NCI-H1930 (cell line): Measurements from ENCODE around the gene HEYL.
"Not testable (repeated sequence)": the region's sequence is repeated elsewhere in the genome, so short reads cannot be mapped to it uniquely, and the experiment has no call there.

ENCODE experiments used
- DNase-seq, 2 experiments: peaks; one replicate each; lab custom pipeline; 2025; lab: John Stamatoyannopoulos, UW

Gene HEYL

DNA sequence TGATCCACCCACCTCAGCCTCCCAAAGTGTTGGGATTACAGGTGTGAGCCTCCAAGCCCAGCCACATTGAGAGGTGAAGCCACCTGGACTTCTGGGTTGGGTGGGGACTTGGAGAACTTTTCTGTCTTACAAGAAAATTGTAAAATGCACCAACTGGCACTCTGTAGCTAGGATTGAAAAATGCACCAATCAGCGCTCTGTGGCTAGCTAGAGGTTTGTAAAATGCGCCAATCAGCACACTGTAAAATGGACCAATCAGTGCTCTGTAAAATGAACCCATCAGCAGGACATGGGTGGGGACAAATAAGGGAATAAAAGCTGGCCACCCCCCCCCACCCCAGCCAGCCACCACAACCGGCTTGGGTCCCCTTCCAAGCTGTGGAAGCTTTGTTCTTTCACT lies 35.8 kb downstream of the HEYL start:
- DNase-seq = not testable (repeated sequence)

DNA sequence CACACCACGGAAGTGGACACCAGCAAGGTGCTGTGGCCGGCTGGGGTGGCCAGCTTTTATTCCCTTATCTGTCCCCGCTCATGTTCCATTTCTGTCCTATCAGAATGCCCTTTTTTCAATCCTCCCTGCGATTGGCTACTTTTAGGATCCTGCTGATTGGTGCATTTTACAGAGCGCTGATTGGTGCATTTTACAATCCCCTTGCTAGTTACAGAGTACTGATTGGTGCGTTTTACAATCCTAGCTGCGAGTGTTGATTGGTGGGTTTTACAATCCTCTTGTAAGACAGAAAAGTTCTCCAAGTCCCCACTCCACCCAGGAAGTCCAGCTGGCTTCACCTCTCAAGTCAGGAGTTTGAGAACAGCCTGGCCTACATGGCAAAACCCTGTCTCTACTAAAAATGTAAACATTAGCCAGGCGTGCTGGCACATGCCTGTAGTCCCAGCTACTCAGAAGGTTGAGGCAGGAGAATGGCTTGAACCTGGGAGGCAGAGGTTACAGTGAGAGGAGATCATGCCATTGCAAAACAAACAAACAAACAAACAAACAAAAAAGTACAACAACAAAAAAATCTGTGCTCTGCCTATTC lies 37.7 kb downstream of the HEYL start:
- not testable (repeated sequence) for DNase-seq

DNA sequence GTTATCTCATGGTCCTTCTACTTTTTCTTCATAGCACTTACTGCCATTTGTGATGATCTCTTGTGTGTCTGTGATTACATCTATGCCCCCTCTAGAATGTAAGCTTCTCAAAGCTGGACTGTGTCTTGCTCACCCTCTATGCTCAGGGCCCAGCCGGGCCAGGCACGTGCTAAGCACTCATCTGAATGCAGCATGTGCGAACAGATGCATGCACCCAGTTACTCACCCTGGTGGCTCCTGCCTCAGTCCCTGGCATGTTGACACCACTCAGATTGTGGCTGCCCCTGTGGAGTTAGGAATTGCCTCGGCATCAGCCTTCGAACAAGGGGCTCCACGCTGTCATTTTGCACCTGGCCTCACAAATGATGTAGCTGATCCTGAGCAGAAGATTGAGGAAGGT lies 43.3 kb downstream of the HEYL start:
- DNase-seq = no peak

DNA sequence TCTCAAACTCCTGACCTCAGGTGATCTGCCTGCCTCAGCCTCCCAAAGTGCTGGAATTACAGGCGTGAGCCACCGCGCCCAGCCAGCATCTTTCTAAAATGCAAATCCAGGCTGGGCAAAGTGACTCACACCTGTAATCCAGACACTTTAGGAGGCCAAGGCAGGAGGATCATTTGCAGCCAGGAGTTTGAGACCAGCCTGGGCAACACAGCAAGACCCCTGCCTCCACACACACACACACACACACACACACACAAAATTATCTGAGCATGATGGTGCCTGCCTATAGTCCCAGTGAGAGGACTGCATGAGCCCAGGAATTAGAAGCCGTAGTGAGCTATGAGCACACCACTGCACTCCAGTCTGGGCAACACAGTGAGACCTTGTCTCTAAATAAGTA lies 46.1 kb downstream of the HEYL start:
- DNase-seq = no peak

DNA sequence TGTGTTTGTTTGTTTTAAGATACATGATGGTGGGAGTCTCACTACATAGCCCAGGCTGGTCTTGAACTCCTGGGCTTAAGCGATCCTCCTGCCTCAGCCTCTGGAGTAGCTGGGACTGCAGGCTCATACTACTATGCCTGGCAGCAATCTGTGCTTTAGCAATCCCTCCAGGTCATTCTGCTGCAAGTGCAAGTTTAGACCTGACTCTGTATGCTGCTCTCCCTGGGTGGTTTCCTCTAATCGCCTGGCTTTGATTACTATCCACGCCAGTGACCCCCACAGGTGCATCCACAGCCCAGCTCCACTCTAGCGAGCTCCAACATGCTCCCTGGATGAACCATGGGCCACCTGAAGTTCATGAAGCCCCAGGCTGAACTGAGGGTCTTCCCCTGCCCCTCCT lies 47.4 kb downstream of the HEYL start:
- no peak for DNase-seq

DNA sequence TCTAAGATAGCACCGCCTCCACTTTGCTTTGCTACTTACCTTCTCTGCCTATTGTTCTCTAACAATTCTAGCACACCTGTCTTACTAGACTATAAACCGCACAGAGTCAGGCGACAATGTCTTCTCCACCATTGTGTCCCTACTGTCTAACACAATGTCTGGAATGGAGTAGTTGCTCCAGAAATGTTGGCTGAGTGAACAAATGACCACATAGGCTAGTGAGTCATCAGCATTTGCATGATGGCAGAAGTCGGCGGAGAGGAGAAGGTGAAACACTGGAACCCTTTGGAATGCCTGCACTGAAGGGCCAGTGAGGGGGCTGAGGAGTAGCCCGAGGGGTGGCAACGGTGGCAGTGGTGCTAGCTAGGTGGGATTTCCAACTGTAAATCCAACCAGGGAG lies 48.9 kb downstream of the HEYL start:
- DNase-seq = no peak

DNA sequence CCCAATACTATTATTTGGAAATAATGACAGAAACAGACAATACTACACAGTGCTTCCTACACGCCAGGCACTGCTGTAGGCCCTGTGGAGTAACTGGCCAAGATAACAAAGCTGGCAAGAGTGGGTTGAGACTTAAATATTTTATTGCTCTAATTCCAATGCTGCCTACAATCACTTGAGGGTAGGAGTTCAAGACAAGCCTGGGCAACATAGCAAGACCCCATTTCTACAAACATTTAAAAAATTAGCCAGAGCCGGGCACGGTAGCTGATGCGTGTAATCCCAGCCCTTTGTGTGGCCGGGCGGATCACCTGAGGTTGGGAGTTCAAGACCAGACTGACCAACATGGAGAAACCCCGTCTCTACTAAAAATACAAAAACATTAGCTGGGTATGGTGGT lies 53.5 kb downstream of the HEYL start:
- no peak for DNase-seq

DNA sequence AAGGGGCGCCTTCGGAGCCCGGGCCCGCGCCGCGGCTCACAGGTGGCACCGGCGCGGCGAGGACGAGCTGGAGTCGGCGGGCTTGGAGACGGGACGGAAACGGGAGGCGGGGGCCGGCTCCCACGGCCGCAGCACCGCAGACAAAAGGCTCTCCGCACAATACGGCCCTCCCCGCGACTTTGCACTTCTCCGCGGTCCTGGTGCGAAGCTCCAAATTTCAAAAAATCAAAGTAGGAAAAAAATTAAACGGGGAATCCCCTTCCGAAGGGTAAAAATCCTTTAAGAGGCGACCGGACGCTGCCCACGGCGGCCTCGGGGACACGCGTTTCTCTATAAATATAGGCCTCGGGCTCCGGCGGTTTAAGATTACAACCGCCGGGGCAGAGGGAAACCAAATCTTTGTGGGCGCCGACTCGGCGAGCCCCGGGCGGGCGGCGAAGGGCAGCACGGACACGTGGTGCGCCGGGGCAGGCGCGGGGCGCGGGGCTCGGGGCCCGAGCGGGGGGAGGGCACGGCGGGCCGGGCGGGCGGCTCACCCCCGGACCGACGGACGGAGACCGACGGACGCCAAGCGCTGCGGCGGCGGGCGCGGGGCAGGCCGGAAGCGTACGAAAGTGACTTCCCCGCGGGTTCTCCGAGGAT lies 63.3 kb downstream of the HEYL start:
- DNase-seq = no peak

DNA sequence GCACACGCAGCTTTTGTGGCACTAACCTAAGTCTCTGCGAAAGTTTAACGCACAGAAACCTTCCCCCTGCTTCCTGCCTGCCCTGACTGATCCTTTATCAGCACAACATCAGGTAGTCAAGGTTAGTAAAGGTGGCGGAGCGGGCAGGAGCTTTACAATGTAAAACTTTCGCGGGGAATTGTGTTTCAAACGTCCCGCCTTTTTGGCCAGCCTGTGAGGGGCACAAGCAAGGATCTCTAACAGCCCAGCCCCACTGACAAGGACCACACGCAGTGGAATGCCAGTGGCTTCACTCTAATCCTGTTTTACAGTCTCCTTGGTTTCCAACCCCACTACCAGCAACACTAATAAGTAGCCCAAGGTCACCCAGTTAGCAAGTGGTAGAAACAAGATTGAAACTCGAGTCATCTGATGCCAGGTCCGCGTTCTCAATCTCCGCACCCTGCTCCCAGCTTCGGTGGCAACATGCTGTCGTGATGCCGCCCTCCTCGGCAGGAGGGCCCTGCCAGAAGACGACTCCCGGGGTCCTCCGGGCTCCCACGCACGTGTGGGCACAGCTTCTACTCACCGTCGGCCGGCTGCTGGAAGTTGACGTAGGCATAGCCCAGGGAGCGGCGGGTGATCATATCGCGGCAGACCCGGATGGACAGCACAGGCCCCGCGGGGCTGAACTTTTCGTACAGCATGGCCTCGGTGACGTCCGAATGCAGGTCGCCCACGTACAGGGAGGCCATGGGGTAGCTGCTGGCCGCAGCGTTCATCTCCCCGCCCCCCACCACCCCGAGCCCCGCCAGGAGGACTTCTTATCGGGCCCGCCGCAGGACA lies 64.0 kb downstream of the HEYL start:
- DNase-seq = no peak

DNA sequence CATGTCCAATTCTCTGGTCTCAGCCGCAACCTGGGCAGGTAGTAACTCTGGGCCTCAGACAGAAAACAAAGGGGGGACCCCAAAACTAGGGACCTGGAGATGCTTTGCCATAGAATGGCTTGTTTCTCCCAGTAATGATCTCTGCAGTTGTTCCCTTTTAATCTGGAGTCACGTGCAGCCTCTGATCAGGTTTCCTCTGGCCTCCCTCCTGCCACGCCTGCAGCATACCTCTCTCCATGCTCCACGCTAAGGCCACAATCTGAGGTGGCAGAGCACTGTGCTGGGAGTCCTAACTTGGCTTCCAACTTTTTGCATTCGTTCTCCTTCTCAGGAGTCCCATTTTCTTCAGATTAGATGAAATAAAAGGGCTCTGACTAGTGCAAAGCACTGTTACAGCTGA lies 64.8 kb downstream of the HEYL start:
- DNase-seq = no peak
